Measurements from ENCODE around the gene FNIP2.

The FNIP2 gene

GRCh38 chr4:158816955-158817354, 48.1 kb downstream of the FNIP2 start:
- Histone ChIP-seq H3K79me2 (ENCODE audit: insufficient read depth, low read length) (peaks cover 99% of the 10 kb centered on the region), H3K9ac (ENCODE audit: low read depth, low read length, poor library complexity, severe bottlenecking) (peak overlapping the region; percentile 22), H3K4me1 (ENCODE audit: insufficient read depth, low read length, poor library complexity, severe bottlenecking) (peaks cover 77% of the 10 kb centered on the region), H3K36me3 (ENCODE audit: insufficient read depth, low read length) (no peaks in the 10 kb centered on the region), H2AFZ (ENCODE audit: low read length) (no peak overlapping the region), H3K27me3 (ENCODE audit: insufficient read depth, low read length, poor library complexity, severe bottlenecking) (no peaks in the 10 kb centered on the region), H4K20me1 (ENCODE audit: insufficient read depth, low read length, poor library complexity, severe bottlenecking) (no peaks in the 10 kb centered on the region), H3F3A (ENCODE audit: low read depth) (no peaks in the 10 kb centered on the region), H3K9me3 (ENCODE audit: insufficient read depth, low read depth, low read length) (no peaks in the 10 kb centered on the region), H3K4me2 (ENCODE audit: low read depth, low read length, poor library complexity, severe bottlenecking) (peak overlapping the region; percentile 61), H3K4me3 (ENCODE audit: low read length, poor library complexity, severe bottlenecking) (no peak overlapping the region), H3K9me2 (replicated peaks; ENCODE audit: low read depth, low read length) (no peaks in the 10 kb centered on the region)
- TF ChIP-seq CTCF (conservative IDR thresholded peaks at IDR 0.05; ENCODE audit: low read length) (no peak), EZH2phosphoT487 (IDR thresholded peaks at IDR 0.05; ENCODE audit: borderline replicate concordance) (no peak)

- H3F3A ChIP-seq (ENCODE audit: low read depth): no peaks in the 10 kb centered on the region
- no peaks in the 10 kb centered on the region for H3K27me3 ChIP-seq (ENCODE audit: insufficient read depth, low read length, poor library complexity, severe bottlenecking)
- peak overlapping the region; percentile 4 for H3K4me3 ChIP-seq (ENCODE audit: low read length, poor library complexity, severe bottlenecking)
- TF ChIP-seq EZH2phosphoT487 (IDR thresholded peaks at IDR 0.05; ENCODE audit: borderline replicate concordance) (no peak), CTCF (conservative IDR thresholded peaks at IDR 0.05; ENCODE audit: low read length) (no peak)
- no peaks in the 10 kb centered on the region for H3K9me2 ChIP-seq (replicated peaks; ENCODE audit: low read depth, low read length)
- H3K4me2 ChIP-seq (ENCODE audit: low read depth, low read length, poor library complexity, severe bottlenecking): peak overlapping the region; percentile 61
- H3K4me1 ChIP-seq (ENCODE audit: insufficient read depth, low read length, poor library complexity, severe bottlenecking): peaks cover 70% of the 10 kb centered on the region
- H3K36me3 ChIP-seq (ENCODE audit: insufficient read depth, low read length): no peaks in the 10 kb centered on the region
- H3K9me3 ChIP-seq (ENCODE audit: insufficient read depth, low read depth, low read length): no peaks in the 10 kb centered on the region
- no peak overlapping the region for H2AFZ ChIP-seq (ENCODE audit: low read length)
- peaks cover 98% of the 10 kb centered on the region for H3K79me2 ChIP-seq (ENCODE audit: insufficient read depth, low read length)
- peak overlapping the region; percentile 22 for H3K9ac ChIP-seq (ENCODE audit: low read depth, low read length, poor library complexity, severe bottlenecking)
- no peaks in the 10 kb centered on the region for H4K20me1 ChIP-seq (ENCODE audit: insufficient read depth, low read length, poor library complexity, severe bottlenecking)
Measured at GRCh38 chr4:158817562-158818296, 48.9 kb downstream of the FNIP2 start.

GRCh38 chr4:158818560-158819140, 49.8 kb downstream of the FNIP2 start:
- H3K4me2 ChIP-seq (ENCODE audit: low read depth, low read length, poor library complexity, severe bottlenecking): peak overlapping the region; percentile 61
- H3K79me2 ChIP-seq (ENCODE audit: insufficient read depth, low read length): peaks cover 95% of the 10 kb centered on the region
- H2AFZ ChIP-seq (ENCODE audit: low read length): no peak overlapping the region
- peak overlapping the region; percentile 4 for H3K4me3 ChIP-seq (ENCODE audit: low read length, poor library complexity, severe bottlenecking)
- no peak for TF ChIP-seq EZH2phosphoT487 (IDR thresholded peaks at IDR 0.05; ENCODE audit: borderline replicate concordance)
- TF ChIP-seq CTCF (conservative IDR thresholded peaks at IDR 0.05; ENCODE audit: low read length): no peak
- H4K20me1 ChIP-seq (ENCODE audit: insufficient read depth, low read length, poor library complexity, severe bottlenecking): no peaks in the 10 kb centered on the region
- no peaks in the 10 kb centered on the region for H3K9me3 ChIP-seq (ENCODE audit: insufficient read depth, low read depth, low read length)
- H3K9ac ChIP-seq (ENCODE audit: low read depth, low read length, poor library complexity, severe bottlenecking): peak overlapping the region; percentile 22
- peaks cover 67% of the 10 kb centered on the region for H3K4me1 ChIP-seq (ENCODE audit: insufficient read depth, low read length, poor library complexity, severe bottlenecking)
- no peaks in the 10 kb centered on the region for H3K27me3 ChIP-seq (ENCODE audit: insufficient read depth, low read length, poor library complexity, severe bottlenecking)
- H3K36me3 ChIP-seq (ENCODE audit: insufficient read depth, low read length): no peaks in the 10 kb centered on the region
- no peaks in the 10 kb centered on the region for H3K9me2 ChIP-seq (replicated peaks; ENCODE audit: low read depth, low read length)
- H3F3A ChIP-seq (ENCODE audit: low read depth): no peaks in the 10 kb centered on the region
